T follicular helper cell (primary cell): ENCODE results near the gene CLDN9.

Experiments
- DNase-seq: peaks from one replicate; pipeline ENCODE4 v3.0.0-alpha.2; 2020; ENCODE audit warnings: low read depth
- total RNA-seq, 2 experiments: gene quantifications; one replicate each; lab custom pipeline; 2026; lab: John Stamatoyannopoulos, UW

The CLDN9 gene, protein sequence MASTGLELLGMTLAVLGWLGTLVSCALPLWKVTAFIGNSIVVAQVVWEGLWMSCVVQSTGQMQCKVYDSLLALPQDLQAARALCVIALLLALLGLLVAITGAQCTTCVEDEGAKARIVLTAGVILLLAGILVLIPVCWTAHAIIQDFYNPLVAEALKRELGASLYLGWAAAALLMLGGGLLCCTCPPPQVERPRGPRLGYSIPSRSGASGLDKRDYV
- 0 reads per million in 2 experiments for total RNA-seq

DNA sequence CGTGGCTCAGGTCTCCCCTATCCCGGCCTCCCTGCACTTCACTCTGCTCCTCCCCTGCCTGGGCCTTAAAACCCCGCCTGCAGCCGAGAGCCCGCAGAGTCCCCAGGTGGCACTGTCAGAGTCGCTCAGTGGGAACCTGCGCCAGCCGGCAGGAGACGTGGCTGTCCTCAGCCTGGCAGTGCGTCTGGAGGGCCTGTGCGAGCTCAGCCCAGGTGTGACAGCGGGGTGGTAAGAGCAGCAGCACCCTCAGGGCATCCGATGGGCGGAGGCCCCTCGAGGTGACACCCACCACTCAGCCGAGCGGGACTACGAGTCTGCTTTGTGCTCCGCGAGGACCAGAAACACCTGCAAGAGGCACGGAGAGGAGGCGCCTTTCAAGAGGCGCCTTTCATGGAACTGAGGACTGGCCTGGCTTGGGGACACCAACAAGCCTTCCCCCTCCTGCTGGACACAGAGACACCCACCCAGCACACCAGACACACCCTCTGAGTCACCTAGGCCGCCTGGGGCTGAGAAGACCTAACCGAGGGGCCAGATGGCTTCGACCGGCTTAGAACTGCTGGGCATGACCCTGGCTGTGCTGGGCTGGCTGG is at the start of gene CLDN9:
TSS of gene CLDN9 (plus strand) at position 96 of the 593 bp plus-strand sequence. CDS start at position 536, 440 bp downstream.
- no peak for DNase-seq

DNA sequence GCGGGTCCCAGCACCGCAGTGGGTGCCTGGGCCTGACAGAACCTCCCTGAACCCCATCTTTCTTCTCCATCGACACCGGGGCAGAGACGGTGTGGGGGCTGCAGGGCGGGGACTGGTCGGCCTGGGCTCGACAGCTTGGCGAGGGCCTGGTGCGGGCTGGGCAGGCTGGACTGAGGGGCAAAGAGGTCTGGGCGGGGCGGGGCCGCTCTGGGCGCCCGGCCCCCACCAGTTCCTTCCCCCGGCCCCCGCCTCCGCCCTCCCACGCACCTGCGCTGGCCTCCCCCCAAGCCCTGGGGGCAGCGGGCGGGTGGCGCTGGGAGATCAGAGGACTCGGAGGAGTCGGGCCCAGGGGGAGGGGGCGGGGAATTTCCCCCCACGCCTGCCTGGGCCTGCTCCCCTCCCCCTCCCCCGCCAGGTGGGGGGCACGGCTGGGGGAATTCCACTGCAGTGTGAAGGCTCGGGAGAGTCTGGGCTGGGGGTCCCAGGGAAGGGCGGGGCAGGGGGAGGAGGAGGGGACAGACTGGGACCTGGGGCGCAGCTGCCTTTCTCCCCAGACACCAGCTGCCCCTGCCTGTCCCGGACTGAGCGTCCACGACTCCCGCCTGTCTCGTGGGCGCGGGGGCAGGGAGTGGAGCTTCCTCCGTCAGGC is 49.5 kb upstream of the CLDN9 start:
- no peak for DNase-seq

DNA sequence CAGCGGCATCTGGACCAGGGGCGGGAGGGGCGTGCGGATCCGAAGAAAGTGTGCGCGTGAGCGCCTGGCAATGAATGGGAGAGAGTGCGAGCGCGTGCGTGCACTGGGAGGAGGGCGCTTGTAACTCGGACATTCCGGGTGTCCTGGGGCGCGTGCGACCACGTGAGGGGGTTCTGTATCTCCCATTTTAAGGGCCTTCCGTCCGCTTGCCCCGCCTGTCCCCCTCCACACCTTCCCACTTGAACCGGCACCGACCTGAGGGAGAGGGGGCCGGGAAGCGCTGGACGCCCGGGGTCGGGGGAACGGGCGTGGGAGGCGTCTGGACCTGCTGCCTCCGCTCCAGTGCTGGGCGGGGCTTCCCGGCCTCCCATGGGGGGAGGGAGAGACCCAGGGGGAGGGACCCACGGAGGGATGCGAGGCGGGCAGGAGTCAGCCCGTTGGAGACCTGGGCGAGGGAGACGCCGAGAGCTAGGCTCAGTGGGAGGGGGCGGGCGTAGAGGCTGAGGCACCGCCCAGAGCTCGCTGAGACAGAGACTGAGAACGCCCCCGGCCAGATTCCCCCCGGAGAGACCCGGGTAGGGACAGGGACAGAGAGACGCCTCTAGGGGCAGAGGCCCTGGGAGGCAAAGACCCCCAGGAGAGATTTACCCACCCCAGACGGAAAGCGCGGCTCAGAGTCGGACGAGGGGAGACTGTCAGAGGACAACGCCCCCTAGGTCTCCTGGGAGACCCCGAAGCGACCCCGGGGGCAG is 48.8 kb upstream of the CLDN9 start, which contains the start of gene KREMEN2:
TSS of gene KREMEN2 (plus strand) at position 553 of the 752 bp plus-strand sequence. CDS start 246 bp downstream, outside the sequence.
- no peak for DNase-seq

DNA sequence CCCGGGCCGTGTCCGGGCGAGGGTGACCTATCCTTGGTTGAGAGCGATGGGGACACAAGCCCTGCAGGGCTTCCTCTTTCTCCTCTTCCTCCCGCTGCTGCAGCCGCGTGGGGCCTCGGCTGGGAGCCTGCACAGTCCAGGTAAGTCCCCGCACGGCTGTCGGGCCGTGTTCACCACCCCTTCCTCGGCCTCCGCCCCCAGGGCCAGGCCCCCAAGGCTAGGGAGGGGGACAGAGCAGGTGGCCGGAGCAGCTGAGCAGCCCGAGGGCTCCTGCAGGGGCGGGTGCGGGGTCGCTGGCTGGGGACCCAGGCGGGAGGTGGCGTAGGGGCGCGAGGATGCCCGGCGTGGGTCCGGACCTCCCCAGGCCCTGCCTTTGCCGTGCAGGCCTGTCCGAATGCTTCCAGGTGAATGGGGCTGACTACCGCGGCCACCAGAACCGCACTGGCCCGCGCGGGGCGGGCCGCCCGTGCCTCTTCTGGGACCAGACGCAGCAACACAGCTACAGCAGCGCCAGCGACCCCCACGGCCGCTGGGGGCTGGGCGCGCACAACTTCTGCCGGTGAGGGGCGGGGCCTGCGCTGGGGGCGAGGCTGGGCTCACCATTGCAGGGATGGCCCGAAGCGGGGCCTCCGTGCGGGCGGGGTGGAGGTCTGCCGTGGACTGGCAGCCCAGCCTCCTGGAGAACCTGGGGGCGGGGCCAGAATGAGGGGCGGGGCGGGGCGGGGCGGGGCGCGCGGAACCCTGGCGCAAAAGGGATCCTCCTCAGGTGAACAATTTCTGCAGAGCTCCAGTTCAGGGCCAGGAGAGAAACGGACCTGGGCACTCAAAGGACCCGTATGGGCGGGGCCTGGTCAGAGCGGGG is 48.0 kb upstream of the CLDN9 start:
- no peak for DNase-seq

DNA sequence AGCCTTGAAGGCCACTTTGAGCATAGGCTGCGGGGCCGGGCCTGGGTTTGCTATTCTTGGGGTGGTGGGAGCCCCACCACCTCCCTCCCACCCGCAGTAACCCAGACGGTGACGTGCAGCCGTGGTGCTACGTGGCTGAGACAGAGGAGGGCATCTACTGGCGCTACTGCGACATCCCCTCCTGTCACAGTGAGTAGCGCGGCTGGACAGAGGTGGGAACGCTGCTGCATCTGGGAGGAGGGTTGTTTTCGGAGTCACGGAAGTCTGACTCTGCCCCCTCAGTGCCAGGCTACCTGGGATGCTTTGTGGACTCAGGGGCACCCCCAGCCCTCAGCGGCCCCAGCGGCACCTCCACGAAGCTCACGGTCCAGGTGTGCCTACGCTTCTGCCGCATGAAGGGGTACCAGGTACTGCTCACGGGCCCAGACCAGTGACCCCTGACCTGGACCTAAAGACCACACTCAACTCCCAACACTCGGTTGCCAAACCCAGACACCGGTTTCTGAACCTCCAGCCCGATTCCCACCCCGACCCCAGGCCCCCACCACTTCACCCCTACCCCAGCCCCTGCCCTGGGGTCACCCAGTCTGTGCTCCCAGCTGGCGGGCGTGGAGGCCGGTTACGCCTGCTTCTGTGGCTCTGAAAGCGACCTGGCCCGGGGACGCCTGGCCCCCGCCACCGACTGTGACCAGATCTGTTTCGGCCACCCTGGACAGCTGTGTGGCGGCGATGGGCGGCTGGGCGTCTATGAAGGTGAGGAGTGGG is 46.5 kb upstream of the CLDN9 start:
- DNase-seq: no peak

DNA sequence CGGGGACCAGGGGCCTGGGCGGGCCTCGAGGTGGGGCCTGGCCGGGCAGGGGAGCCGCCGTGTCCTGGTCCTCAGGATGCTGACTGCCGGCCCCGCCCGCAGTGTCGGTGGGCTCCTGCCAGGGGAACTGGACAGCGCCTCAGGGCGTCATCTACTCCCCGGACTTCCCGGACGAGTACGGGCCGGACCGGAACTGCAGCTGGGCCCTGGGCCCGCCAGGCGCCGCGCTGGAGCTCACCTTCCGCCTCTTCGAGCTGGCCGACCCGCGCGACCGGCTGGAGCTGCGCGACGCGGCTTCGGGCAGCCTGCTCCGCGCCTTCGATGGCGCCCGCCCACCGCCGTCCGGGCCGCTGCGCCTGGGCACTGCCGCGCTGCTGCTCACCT is 45.9 kb upstream of the CLDN9 start:
- DNase-seq: no peak

DNA sequence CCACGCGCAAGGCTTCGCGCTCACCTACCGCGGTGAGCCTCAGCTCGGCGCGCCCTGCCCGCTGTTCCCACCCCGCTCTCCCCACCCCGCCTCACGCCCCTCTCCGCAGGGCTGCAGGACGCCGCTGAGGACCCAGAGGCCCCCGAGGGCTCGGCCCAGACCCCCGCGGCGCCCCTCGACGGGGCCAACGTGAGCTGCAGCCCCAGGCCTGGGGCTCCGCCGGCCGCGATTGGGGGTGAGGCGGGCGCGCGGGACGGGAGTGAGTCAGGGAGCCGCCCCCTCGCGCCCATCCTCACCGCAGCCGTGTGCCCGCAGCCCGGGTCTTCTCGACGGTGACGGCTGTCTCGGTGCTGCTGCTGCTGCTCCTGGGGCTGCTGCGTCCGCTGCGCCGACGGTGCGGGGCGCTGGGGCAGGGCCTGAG is 45.5 kb upstream of the CLDN9 start:
- no peak for DNase-seq

DNA sequence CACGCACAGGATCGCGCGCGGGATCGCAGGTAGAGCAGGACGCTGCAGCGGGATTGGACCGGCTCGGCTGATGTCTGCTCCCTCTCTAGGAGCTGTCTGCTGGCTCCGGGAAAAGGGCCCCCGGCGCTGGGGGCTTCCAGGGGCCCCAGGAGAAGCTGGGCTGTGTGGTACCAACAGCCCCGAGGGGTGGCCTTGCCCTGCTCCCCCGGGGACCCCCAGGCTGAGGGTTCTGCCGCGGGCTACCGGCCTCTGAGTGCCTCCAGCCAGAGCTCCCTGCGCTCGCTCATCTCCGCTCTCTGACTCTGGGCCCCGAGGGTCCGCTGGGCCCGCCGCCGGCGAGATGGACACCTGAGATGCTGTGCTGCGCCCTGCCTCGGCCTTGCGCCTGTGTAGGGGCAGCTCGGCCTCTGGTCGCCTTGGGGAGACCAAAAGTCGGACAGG is 45.0 kb upstream of the CLDN9 start:
- no peak for DNase-seq

DNA sequence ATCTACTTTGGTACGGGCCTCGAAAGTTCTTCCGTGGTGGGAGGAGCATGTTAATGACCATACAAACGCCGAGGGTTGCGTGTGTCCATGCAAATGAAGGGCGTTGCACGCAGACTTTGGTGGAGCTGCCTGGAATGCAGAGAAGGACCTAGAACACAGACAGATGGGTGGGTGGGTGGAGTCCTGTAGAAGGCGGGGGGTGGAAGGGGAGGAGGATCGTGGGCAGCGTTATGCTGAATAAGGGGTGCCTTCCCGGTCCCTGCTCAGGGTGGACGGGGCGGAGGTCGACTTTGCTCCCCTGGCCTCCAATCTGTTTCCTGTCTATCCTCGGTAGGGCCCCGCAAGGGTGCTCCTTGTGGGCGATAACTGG is 44.4 kb upstream of the CLDN9 start:
- DNase-seq: no peak

DNA sequence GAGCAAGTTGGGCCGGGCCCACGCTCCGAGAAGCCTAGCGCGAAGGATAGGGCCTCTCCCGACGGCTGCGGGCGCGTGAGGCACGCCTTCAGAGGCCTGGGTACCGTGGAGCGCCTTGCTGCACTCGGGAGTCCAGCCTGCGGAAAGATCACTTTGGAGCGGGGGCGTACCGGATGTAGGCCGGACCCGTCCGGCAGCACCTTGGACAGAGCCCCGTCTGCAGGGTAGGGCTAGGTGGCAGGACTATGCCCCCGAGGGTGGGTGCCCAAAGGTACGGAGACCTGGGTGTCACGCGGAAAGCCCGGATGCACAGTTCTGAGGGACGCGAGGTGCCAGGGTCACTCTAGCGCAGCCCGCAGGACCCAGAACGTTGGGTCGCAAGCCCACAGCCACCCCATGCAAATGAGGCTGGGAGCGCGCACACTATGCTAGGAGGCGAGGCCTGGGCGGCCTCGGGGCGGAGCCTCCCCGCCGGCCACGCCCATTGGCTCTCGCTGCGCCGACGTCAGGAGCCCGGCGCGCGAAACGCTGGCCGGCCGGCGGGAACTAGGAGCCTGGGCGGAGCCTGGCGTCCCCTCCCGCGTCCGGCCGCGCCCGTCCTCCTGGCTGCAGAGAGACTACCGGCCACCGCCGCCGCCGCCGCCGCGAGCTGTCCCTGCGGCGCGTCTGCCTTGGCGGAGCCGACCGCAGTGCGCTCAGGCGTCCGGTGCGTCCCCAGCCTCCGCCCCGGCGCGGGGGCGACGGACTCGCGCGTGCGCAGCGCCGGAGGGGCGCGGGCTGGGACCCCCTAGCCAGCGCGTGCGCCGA is 43.8 kb upstream of the CLDN9 start, which contains the start of gene PAQR4:
TSS of gene PAQR4 (plus strand) at position 611 of the 807 bp plus-strand sequence. CDS start 327 bp downstream, outside the sequence.
- peak; percentile 61 for DNase-seq

DNA sequence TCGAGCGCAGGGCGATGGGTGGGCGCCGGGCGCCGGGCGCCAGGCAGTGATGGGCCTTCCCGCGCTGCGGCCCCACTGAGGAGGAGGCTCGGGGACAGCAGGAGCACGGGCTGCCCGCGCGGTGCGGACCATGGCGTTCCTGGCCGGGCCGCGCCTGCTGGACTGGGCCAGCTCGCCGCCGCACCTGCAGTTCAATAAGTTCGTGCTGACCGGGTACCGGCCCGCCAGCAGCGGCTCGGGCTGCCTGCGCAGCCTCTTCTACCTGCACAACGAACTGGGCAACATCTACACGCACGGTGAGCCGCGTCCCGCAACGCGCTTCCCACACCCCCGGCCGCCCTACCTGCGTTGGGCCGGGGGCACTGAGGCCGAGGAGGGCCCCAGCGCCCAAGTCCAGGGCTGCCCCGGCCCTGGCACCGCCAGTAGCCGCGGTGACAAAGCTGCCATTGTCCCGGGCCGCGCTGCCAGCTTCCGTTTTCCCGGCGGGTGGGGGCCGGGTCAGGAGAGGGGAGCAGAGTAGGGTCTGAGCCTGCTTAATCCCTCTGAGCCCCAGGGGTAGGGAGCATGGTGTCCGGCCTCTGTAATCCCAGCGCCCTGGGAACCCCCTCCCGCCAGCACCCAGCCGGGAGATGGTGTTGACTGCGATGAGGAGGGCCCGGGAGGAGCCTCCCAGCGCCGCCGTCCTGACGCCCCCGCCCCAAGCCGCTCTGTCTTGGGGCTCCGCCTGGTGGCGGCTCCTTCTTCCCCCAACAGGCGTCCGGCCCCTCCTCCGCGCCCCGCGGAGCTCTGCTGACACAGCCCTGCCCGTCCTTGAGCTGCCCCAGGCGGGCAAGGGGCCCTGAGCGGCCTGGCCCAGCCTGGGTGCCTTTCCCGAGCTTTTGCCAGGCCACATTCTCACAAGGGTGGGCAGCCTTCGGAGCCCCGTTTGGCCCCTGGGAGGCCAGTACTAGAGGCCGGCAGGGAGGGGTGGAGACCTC is 42.9 kb upstream of the CLDN9 start:
- DNase-seq: peak; percentile 54

DNA sequence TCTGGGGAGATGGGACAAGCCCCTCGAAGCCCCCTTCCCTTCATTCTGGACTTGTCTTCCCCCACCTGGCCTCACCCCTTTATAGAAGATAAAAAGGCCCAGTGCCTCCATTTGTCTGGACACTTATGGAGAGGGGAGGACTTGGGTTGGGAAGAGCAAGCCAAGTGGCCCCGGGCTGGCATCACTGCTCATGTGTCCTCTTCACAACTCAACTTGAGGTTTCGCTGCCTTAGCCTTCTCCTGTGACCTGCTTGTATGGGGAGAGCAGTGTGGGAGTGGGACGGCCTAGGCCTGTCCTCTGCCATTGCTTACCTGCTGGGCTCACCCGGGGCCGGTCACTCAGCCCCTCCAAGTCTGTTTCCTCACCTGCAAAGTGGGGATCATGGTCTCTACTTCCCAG is 42.2 kb upstream of the CLDN9 start:
- DNase-seq: no peak

DNA sequence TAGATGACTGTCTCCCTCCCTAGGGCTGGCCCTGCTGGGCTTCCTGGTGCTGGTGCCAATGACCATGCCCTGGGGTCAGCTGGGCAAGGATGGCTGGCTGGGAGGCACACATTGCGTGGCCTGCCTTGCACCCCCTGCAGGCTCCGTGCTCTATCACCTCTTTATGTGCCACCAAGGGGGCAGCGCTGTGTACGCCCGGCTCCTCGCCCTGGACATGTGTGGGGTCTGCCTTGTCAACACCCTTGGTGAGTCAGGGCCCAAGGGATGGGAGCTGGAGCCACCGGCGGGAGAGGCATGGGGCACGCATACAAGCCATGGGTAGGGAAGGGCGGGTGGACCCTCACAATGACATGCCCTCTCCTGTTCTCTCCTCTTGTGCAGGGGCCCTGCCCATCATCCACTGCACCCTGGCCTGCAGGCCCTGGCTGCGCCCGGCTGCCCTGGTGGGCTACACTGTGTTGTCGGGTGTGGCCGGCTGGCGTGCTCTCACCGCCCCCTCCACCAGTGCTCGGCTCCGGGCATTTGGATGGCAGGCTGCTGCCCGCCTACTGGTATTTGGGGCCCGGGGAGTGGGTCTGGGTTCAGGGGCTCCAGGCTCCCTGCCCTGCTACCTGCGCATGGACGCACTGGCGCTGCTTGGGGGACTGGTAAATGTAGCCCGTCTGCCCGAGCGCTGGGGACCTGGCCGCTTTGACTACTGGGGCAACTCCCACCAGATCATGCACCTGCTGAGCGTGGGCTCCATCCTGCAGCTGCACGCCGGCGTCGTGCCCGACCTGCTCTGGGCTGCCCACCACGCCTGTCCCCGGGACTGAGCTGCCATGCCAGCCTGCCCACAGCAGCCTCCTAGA is 41.4 kb upstream of the CLDN9 start:
- DNase-seq: no peak

DNA sequence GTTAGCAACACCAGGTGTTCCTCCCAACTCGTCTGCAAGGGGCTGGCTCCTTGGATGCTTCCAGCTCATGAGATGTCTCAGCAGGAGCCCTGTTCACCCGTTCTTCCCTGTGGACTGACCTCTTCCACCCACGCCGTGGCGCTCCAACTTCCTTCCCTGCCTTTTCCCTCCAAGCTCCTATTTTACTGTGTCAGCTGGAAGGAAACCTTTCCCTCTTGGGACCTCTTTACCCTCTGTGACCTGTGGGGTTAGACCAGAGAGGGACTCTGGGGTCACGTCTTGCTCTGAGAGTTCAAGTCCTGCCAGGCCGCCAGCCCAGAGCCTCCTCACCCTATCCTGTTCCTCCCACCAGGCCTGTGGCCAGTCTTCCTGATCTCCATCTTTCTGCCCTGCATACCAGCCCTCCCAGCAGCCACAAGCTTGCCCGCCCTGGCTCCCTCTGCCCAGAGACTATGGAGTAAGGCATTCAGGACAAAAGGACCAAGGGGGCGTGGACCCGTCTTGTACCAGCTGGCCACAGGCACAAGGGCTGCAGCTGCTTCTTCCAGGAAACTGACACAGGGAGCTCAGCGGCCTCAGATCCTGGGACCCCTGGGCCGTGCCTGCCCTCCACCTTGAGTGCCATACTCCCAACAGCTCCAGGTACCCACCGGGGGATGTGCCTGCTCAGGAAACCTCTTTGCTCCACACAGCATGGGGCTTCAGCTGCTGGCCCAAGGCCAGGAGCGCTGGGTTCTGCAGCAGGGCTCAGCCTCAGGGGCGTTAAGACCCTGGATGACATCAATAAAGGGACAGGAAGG is 40.5 kb upstream of the CLDN9 start:
- DNase-seq: no peak

DNA sequence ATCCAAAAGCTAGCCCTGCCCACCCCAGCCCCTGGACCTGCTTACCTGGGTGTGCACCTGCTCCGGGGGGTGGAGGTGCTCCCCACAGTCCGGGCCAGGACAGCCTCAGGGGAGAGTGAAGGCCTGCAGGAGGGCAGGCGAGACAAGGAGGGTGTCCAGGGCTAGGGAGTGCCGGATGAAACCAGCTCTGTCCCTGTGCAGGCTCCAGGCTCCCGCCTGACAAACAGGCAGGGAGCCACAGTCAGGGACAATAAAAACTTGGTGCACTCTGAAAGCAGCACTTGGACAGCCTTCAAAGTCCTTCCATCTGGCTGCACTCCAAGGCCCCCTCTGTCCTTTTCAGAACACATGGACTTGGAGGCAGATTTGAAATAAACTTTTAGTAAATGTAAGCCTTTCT is 39.6 kb upstream of the CLDN9 start:
- DNase-seq: no peak

DNA sequence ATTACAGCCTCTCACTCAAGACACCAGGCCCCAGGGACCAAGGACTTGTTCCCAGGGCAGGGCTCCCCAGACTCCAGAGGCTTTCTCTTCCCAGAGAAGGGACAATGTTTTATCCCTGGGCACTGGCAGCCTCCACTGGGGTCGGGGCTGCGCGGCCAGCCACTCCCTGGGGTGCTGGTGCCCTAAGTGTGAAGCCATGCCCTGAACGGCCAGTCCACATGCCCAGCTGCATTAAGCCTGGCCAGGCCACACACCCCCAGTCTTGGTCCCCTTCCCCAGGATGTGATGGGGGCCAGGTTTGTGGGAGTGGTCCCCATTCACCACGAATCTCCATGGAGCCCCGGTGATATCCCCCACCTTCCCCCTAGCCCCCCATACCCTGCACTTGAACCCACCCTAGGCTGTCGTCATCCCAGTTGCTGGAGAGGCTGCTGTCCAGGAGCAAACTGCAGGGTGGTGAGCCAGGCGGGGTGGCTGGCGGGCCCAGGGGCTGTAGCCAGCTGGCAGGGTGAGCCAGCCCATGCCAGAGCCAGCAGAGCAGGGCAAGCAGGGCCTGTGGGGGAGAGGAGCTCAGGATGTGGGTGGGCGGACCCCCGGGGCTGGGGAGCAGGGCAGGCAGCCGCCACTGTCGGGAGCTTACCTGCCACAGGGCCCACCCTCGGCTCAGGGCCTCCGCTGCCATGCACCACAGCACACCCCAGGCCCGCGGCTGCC is 39.0 kb upstream of the CLDN9 start:
- no peak for DNase-seq
